KMS-11 (cell line): ENCODE measurements around the gene MYMX.

ENCODE experiments used
- H2AFZ ChIP-seq: fragments of 200-600 bp; sonication (generic); 2 replicates; pipeline ENCODE4 v1.6.1; 2016; ENCODE audit warnings: antibody characterized with exemption, mixed run types, low read depth
- H3K27ac ChIP-seq: fragments of 200-600 bp; sonication (generic); 2 replicates; pipeline ENCODE4 v1.6.1; 2016; ENCODE audit warnings: mild to moderate bottlenecking, mixed run types
- H3K27me3 ChIP-seq: fragments of 200-600 bp; sonication (generic); 2 replicates; pipeline ENCODE4 v1.6.1; 2017; ENCODE audit warnings: mild to moderate bottlenecking, low read depth, mixed run types, moderate library complexity; ENCODE audit not compliant: insufficient read depth
- H3K36me3 ChIP-seq: fragments of 200-600 bp; sonication (generic); 2 replicates; pipeline ENCODE4 v1.6.1; 2017; ENCODE audit warnings: mild to moderate bottlenecking, mixed run types; ENCODE audit not compliant: insufficient read depth
- H3K4me1 ChIP-seq: fragments of 200-600 bp; sonication (generic); 2 replicates; pipeline ENCODE4 v1.6.1; 2016; ENCODE audit warnings: mild to moderate bottlenecking, low read depth, mixed run types; ENCODE audit not compliant: poor library complexity, severe bottlenecking
- H3K4me2 ChIP-seq: fragments of 200-600 bp; sonication (generic); 2 replicates; pipeline ENCODE4 v1.7.0; 2016; ENCODE audit warnings: mild to moderate bottlenecking, mixed run types
- H3K4me3 ChIP-seq: fragments of 200-600 bp; sonication (generic); IDR thresholded peaks from 2 replicates; pipeline ENCODE4 v1.6.1; 2017; ENCODE audit warnings: low read depth, low read length, mixed read lengths; ENCODE audit not compliant: insufficient read depth
- H3K79me2 ChIP-seq: fragments of 200-600 bp; sonication (generic); 2 replicates; pipeline ENCODE4 v1.6.1; 2016; ENCODE audit warnings: low read depth, mixed run types; ENCODE audit not compliant: insufficient read depth
- H3K9ac ChIP-seq: fragments of 200-600 bp; sonication (generic); 2 replicates; pipeline ENCODE4 v1.6.1; 2016; ENCODE audit warnings: mild to moderate bottlenecking, mixed run types
- H4K20me1 ChIP-seq: fragments of 200-600 bp; sonication (generic); 2 replicates; pipeline ENCODE4 v1.6.1; 2016; ENCODE audit warnings: mild to moderate bottlenecking, mixed run types; ENCODE audit not compliant: insufficient read depth
- CTCF ChIP-seq: fragments of 200-600 bp; sonication (generic); conservative IDR thresholded peaks from 2 replicates; pipeline ENCODE4 v1.6.1; 2017; ENCODE audit warnings: low read depth, mild to moderate bottlenecking, antibody characterized with exemption, low read length, moderate library complexity, mixed read lengths

Gene MYMX

GRCh38 chr6:44237813-44238433 is 21.2 kb downstream of the MYMX start:
- no peaks in the 10 kb centered on the region for H4K20me1 ChIP-seq
- TF ChIP-seq CTCF: peak; percentile 95
- peak overlapping the region; percentile 55 for H3K27ac ChIP-seq
- peak overlapping the region; percentile 39; the same call in 1 of the 2 replicates for H3K4me2 ChIP-seq
- H3K27me3 ChIP-seq: no peaks in the 10 kb centered on the region
- H3K4me1 ChIP-seq: peaks cover 14% of the 10 kb centered on the region
- peak overlapping the region; percentile 62 for H3K9ac ChIP-seq
- no peaks in the 10 kb centered on the region for H3K79me2 ChIP-seq
- H3K36me3 ChIP-seq: no peaks in the 10 kb centered on the region
- no peak overlapping the region for H3K4me3 ChIP-seq
- peak overlapping the region; percentile 52 for H2AFZ ChIP-seq

- Histone ChIP-seq H3K4me3 (no peak overlapping the region), H3K36me3 (no peaks in the 10 kb centered on the region), H2AFZ (no peak overlapping the region), H3K27me3 (no peaks in the 10 kb centered on the region), H3K79me2 (no peaks in the 10 kb centered on the region), H3K27ac (no peak overlapping the region), H4K20me1 (no peaks in the 10 kb centered on the region), H3K4me1 (peaks cover 14% of the 10 kb centered on the region), H3K4me2 (no peak overlapping the region), H3K9ac (no peak overlapping the region)
- TF ChIP-seq CTCF: no peak
Measured at GRCh38 chr6:44238687-44239350, 22.1 kb downstream of the MYMX start.

GRCh38 chr6:44243345-44243744 is 26.6 kb downstream of the MYMX start:
- H3K27me3 ChIP-seq: no peaks in the 10 kb centered on the region
- TF ChIP-seq CTCF: no peak
- no peak overlapping the region for H3K4me2 ChIP-seq
- H2AFZ ChIP-seq: no peak overlapping the region
- peaks cover 10% of the 10 kb centered on the region for H4K20me1 ChIP-seq
- peaks cover 7% of the 10 kb centered on the region; the same call in 1 of the 2 replicates for H3K36me3 ChIP-seq
- no peak overlapping the region for H3K9ac ChIP-seq
- peaks cover 15% of the 10 kb centered on the region for H3K79me2 ChIP-seq
- H3K27ac ChIP-seq: no peak overlapping the region
- H3K4me3 ChIP-seq: no peak overlapping the region
- H3K4me1 ChIP-seq: peaks cover 17% of the 10 kb centered on the region

GRCh38 chr6:44245391-44245911 is 28.7 kb downstream of the MYMX start:
- peak overlapping the region; percentile 98; the same call in 1 of the 2 replicates for H3K9ac ChIP-seq
- H3K4me2 ChIP-seq: peak overlapping the region; percentile 61
- no peak for TF ChIP-seq CTCF
- H2AFZ ChIP-seq: peak overlapping the region; percentile 63
- H4K20me1 ChIP-seq: peaks cover 31% of the 10 kb centered on the region
- peaks cover 36% of the 10 kb centered on the region for H3K79me2 ChIP-seq
- H3K27me3 ChIP-seq: no peaks in the 10 kb centered on the region
- peaks cover 34% of the 10 kb centered on the region for H3K4me1 ChIP-seq
- H3K27ac ChIP-seq: no peak overlapping the region
- peaks cover 28% of the 10 kb centered on the region; the same call in 1 of the 2 replicates for H3K36me3 ChIP-seq
- H3K4me3 ChIP-seq: no peak overlapping the region
